Epithelial cell of prostate (primary cell): ENCODE results near the gene ASPG.

ENCODE experiments used
- DNase-seq: peaks from one replicate; pipeline ENCODE4 v3.0.0-alpha.2; 2011; ENCODE audit warnings: low read depth, low spot score
- H3K27ac ChIP-seq: fragments of 450-650 bp; 2 replicates; pipeline ENCODE4 v1.5.1; 2017; ENCODE audit warnings: mild to moderate bottlenecking

Gene ASPG

GRCh38 chr14:104131968-104132732 is 46.6 kb downstream of the ASPG start:
- no peak overlapping the region for H3K27ac ChIP-seq
- no peak for DNase-seq

GRCh38 chr14:104132981-104133380 is 47.5 kb downstream of the ASPG start:
- H3K27ac ChIP-seq: no peak overlapping the region
- DNase-seq: no peak

DNA sequence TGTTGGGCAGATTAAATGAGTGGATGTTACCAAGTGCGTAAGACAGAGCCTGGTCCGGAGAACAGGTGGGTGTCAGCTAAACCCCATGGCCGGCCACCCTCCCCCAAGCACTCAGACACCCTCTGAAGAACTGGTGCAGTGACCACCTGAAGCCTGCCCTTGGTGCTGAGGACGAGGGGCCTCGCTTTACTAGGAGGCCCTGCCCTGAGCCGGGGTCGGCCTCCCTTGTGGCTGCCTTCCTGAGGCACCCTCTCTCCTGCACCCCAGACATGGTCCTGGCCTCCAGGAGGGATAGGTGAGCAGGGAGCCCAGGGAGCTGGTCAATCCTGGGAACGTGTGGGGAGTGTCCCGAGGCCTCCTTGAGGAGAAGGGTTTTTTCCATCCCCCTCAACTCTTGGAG is 48.0 kb downstream of the ASPG start:
- DNase-seq: no peak

DNA sequence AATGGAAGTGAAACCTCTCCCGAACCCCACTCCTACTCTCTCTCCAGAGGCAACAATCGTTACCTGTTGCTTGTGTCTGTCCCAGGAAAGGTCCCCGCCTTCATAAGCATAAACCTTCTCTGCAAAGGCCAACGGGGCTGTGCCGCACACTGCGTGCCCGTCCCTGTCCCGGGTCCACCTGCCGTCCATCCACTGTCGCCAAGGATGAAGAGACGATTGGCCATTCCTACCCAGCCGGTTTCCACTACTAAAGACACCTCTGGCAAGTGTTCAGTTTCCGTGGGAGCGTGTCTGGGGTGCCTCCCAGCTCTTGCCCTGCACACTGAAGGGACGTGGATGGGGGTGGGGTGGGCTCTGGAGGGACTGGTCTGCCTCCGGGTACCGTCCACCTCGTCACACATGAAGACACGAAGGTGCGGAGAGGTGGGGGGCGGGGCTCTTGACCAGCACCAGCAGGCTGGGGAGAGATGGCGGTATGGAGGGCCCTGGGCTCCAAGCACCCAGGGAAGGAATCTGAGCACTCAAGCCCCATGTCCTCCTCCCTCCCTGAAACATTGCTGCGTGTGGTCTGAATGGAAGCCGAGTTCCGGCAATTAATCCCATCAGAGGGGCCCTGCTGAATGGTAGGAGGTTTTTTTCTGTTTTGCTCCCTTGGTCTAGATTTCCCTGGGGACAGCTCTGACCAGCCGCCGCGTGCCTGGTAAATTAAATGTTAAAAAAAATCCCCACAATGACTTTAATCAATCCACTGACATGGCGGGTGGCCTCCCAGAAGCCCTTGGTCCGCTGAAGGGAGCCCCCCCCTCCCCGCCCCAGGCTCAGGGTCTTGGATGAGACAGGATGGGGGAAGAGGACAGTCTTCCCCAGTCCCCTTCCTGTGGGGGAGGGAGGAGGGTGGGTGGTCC is 48.8 kb downstream of the ASPG start:
- no peak overlapping the region for H3K27ac ChIP-seq
- no peak for DNase-seq

More for the DNA sequence above, 48.0 kb downstream of the ASPG start:
- H3K27ac ChIP-seq: no peak overlapping the region

GRCh38 chr14:104135121-104135903 is 49.8 kb downstream of the ASPG start:
- H3K27ac ChIP-seq: no peak overlapping the region
- no peak for DNase-seq

DNA sequence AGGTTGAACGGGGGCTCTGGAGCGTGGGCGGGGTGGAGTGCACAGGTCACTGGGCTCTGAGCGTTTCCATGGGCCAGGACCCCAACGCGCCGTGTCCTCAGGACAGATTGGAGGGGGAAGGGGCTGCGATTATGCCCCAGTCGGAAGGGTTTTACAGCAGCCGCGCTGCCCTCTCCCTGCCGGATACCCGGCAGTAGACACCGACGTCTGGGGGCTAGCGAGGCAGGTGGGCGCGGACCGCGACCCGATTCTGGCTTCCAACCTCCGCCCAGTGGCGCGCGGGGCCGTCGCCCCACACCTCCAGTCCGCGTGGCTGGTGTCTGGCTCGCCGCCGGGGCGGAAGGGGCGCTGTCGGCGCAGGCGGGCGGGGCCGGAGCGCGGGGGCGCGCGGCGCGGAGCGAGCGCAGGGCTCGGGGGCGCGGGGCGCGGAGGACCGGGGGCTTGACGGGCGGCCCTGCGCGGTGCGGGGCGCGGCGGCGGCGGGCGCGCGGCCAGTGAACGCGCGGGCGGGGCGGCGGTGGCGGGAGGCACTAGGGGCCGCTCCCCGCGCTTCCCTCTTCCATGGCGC is 50.5 kb downstream of the ASPG start:
- DNase-seq: no peak
- no peak overlapping the region for H3K27ac ChIP-seq

GRCh38 chr14:104136472-104137296 is 51.2 kb downstream of the ASPG start:
- no peak for DNase-seq

GRCh38 chr14:104137297-104138097 is 52.0 kb downstream of the ASPG start:
- no peak overlapping the region for H3K27ac ChIP-seq
- DNase-seq: no peak

More at GRCh38 chr14:104136472-104137296, 51.2 kb downstream of the ASPG start:
- H3K27ac ChIP-seq: no peak overlapping the region

DNA sequence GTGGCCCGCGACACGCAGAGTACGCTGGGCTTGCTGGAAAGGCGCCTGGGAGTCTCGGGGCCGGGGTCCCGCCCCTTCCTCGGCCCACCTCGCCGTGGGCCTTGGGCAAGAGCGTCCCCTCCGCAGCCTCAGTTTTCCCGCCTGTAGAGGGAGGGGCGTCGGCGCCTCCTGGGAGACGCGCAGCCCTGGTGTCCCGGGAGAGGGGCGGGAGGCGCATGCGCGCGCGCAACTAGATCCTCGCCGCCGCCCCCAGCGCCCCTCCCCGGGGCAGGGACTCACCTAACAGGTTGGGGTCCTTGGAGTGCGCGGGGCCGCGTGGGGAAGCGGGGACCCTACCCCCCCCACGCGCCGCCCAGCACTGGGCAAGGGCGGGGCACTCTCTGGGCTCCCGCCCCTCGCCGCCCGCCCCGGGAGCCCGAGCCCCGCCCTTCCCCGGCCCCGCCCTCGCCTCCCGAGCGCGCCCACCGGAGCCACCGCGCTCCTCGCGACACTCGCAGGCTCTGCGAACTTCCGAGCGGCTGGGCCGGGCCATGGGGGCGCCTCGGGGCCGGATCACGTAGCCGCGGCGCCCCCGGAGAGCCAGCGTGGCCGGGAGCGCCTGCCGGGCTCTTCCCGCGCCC is 52.7 kb downstream of the ASPG start, which contains the start of gene KIF26A:
KIF26A (plus strand) TSS at position 490 of the 620 bp plus-strand sequence. CDS start 136 bp downstream, outside the sequence.
- no peak within 1 kb of the TSS for H3K27ac ChIP-seq
- no peak for DNase-seq

GRCh38 chr14:104138718-104139459 is 53.4 kb downstream of the ASPG start:
- no peak for DNase-seq
- no peak overlapping the region for H3K27ac ChIP-seq

DNA sequence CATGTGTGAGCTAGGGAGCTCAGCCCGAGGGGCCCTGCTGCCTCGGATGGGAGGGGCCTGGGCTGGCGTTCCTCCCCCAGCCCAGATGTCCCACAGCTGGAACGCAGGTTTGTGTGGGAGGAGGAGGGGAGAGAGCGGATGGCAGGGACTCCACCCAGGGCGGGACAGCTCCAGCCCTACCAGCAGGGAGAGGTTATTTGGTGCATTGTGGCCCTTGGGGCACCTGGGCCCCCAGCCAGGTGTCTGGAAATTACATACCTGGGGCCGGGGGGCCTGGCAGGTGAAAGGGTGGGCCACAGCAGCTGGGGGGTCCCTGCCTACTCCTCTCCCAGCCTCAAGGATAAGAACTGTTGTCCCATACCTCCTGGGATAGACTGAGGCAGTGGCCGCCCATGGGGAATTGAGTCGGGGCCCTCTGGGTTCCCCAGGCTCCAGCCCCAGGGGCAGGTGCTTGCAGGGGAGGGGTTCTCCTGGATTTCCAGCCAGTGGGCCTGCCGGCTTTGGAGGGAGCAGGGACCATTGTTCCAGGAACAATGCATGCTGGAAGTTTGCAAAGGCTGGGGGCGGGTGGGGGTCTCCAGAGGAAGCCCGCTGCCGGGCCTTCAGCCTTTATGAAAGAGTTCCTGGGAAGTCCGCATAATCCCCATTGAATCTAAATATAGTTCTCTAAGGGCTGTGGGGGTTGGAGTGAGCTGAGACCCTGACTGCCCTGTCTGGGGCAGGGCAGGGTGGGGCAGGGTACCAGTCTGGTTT is 54.1 kb downstream of the ASPG start:
- DNase-seq: no peak
- no peak overlapping the region for H3K27ac ChIP-seq

DNA sequence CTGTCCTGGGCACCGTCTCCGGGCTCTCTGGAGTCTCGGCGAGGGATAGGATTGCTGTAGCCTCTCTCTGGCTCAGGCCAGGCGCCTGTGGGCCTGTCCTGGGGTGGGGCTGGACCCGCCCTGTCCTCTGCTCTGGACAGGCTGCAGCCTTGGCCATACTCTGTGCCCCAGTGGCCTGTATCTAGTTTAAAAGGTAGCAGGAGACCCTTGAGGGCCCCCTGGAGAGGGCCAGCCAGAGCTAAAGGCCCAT is 54.6 kb downstream of the ASPG start:
- DNase-seq: no peak
- H3K27ac ChIP-seq: no peak overlapping the region

DNA sequence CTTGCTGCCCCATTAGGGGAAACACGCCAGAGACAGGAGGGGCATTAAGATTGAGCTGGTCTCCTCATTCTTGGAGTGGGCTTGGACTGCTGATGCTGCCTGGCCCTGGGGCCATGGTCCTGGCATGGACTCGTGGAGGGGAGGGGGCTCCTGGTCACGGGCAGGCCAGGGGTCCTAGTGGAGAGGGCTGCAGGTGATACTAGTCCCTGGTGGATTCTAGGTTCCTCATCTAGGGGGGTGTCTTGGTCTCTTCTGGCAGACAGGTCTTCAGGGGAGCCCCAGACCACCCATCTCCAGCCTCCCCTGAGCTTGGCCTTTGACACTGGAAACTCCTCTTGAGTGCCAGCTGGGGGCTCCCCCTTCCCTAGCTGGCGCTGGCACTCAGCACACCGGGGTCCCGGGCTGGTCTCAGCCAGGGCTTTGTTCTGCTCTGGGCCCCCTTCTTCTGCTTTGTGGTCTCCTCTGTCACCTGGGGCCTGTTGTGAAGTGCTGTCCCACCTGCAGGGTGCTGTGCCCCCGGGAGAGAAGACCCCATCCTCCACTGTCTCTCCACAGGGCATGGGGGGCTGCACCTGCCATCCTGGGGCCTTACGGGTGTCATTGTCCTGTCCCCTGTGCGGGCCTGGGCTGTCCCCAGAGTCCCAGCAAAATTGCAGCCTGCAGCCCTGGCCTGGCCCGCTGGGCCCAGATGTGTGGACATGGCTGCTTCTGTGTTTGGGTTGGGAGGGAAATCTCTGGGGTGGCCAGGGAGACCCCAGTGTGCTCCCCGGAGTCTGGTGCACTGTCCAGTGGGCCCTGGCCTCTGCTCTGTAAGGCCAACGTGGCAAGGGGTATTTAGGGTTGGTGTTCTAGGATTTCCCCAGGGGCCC is 55.2 kb downstream of the ASPG start:
- H3K27ac ChIP-seq: no peak overlapping the region
- DNase-seq: no peak

- no peak for DNase-seq
- H3K27ac ChIP-seq: no peak overlapping the region
Measured at GRCh38 chr14:104141621-104142091, 56.2 kb downstream of the ASPG start.

DNA sequence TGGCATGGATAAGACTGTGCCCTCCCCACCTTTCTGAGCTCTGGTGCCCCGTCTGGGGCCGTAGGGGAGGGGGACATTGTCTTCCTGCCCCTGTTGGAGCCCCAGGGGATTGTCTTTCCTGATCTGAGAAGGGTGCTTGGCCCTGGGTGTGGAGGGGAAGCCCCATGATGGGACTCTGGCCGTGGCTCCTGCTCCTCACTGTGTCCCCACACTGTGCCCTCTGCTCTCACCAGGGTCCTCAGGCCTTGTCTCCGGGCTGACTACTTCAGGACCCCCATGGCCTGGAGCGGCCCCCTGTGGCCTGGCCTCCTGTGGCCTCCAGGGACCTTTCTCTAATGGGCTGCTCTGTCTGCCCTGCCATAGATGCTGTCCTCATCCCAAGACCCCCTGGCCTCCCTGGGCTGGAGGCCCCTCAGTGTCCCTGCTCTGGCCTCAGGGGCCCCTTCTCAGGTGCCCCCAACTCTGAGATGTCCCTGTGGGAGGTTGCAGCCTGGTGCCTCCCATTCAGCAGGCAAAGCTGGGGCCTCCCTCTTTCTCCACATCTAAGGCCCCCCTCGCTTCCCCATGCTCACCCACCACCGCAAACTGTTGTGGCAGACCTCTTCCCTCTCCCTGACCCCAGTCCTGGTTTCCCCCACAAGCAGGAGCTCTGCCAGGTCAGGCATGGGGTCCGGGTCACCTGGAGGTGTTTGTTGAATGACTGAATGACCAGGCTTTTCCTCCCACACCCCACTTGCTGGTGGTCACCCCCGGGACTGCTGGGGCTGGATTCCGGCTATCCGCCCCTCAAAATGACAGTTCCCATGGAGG is 56.8 kb downstream of the ASPG start:
- H3K27ac ChIP-seq: no peak overlapping the region
- DNase-seq: no peak
